Measurements from ENCODE around the gene RYR2.
"Not testable (repeated sequence)": the region's sequence is repeated elsewhere in the genome, so short reads cannot be mapped to it uniquely, and the experiment has no call there.

Gene RYR2

DNA sequence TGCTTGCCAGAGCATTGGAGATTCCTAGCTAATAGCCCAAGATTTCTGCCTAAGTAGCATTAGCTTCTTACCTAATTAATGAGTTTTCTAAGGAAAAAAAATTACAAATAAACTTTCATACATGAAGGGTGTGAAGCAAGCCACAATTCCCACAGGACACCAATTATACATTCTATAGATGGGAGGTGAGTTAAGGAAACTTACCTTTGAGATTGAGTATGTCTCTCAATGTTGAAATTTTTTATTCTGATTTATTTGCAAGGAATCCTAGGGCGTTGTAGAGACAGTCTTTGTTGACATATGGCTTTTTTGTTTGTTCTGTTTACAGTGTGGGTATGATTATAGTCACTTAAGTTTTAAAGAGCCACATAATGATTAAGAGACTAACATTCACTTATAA, 313.0 kb downstream of the RYR2 start:
- no peak for DNase-seq (ENCODE audit: low read depth)

DNA sequence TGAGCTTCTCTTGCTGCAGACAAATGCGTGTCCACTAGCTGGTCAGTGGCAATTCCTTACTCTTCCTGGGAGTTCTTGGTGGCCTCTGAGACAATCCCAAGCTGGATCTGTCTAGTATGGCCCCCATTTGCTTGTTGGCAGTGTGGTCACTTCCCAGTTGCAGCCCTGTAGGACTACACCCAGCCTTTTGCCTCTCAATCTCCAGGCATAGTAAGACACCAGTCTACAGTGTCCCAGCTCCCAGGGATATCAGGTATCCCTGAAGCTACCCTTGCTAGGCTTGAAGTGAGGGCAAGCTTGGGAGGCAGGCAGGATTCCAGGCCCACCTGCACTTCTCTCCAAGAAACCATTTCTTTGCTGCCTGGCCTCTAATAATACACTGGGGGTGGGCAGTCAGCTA, 316.6 kb downstream of the RYR2 start:
- no peak for DNase-seq (ENCODE audit: low read depth)

DNA sequence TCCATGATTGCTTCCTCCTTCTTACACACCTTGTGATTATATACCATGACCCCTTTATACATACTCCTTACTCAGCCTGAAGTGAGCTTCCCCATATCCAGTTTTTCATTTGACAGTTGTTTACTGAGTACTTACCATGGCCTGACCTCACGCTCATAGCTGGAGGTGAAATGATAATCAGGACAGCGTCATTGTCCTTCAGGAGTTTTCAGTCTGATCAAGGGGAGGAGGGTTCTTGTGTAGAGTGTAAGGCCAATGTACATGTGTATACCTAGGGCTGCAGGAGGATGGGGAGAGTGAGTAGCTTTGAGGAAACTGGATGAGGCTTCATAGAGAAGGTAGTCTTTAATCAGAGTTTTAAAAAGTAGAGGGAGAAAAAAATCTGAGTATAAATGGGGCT, 325.8 kb downstream of the RYR2 start:
- DNase-seq (ENCODE audit: low read depth): no peak

DNA sequence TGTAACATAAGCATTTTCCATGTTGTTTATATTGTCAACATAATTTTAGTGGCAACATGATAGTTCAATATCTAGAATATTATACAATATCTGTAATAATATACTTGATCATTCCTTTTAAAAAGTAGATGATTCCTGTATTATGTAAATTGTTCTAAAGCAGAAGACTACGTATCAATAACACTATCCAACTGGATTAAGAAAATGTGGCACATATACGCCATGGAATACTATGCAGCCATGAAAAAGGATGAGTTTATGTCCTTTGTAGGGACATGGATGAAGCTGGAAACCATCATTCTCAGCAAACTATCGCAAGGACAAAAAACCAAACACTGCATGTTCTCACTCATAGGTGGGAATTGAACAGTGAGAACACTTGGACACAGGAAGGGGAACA, 329.5 kb downstream of the RYR2 start:
- DNase-seq (ENCODE audit: low read depth): not testable (repeated sequence)

DNA sequence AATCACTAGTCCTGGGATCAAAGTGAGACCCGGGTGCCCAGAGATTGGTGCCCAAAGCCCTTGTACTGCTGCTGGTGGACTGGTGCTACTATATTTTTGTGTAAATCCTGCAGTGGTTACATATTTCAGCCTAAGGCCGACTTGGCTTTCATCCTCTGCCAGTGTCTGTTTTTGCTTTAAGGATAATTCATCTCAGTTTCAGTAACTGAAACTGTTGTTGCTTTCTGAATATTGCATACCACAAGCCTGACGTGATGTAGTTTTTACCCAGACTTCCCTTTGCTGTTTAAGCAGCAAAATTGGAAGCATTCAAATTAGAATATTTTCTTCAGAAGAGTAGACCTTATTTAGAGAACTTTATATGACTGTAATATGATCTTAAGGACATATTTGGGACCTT, 341.8 kb downstream of the RYR2 start:
- DNase-seq (ENCODE audit: low read depth): no peak

DNA sequence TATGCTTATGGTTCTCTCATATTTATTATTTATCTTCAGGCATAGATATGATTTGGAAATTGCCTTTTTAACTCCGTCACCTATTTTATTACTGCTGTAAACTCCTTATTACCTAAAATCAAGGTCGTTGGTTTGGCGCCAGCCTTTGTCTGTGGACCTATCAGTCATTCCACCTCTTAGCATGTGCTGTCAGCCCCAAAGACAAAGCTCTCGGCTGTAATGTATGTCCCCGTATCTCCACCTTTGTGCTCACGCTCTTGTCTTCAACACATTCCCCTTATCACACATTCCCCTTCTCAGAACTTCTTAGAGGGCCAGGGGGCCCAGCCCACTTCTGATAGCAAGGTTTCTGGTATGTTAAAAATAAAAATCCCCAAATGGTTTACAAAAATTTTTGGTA, 342.2 kb downstream of the RYR2 start:
- DNase-seq (ENCODE audit: low read depth): no peak

DNA sequence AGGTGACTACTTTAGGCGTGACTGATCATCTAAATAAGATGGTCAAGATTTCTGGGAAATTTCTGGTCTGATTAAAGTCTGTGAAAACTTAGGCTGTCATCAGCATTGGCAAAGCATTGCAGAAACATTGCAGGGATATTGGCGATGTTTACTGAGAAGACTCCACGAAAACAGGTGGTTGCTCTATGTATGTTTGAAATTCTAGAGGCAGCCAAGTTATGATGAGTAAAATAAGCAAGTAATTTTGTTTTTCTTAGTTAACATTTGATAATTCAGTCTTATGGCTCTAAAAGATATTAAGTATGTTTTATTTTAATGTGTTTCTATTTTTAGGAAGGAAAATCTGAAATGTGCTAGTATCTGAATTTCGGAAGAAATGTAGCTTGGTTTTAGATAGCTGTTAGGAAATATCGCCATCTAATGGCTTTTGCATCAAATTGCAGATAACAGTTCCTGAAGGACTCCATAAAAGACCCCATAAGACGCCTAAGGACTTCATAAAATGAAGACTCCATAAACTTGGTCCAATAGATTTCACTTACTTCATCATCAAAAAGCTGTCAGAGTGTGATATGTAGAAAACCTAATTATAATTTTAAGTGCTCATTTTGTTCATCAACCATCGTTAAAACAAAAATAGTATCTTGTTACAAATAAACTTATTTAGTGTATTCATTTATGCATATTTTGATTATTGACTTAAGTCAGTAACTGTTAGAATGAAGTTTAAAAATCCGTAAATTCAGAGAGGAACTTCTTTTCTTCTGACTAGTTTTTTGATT, 344.6 kb downstream of the RYR2 start:
- DNase-seq (ENCODE audit: low read depth): no peak

DNA sequence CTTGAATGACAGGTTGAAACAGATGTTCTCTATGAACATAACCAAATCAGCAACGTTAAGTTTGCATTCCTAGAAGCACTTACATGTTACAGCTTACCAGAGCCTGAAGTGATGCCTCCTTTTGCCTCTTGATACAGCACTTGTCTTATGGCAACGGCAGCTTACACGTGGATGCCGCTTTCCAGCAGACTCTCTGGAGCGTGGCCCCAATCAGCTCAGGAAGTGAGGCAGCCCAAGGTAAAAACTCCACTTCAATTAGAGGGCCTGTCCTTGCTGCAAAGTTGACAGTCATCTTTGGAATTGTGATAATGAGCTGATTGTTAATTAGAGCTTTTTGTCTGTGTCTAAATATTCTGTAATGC, 345.1 kb downstream of the RYR2 start:
- DNase-seq (ENCODE audit: low read depth): no peak

DNA sequence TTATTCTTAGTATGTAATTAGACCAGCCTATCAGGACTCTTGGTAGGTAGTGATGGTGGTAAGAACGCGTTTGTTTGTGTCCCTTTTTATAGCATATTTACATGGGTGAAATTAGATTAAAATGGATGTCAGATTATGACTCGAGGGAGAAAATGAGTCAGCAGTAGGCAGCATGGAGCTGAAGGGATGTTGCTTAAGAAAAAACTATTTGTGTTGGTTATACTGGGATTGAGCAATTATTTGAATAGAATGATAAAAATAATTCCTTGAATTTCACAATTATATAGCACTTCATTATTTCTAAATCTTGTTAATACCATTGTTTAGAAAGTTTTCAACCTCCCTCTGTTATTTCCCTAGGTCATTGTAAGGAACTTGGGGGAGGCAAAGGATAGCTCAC, 348.8 kb downstream of the RYR2 start:
- no peak for DNase-seq (ENCODE audit: low read depth)

DNA sequence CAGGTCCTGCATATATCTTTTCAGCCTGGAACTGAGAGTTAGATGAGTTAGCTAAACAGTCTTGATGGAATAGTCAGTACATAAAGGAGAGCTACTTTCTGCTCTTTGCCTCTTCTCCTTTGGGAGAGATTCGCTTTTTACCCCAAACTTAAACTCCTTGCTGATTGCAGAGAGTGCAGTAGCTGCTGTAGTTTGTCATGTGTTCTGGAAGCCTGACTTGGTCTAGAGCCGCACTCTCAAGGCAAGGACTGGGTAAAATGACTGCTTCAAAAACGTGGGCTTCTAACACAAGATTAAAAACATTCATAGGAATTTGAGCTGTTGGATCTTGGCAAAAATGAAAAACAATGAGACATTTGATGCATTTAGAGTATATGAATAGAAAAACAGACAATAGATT, 351.6 kb downstream of the RYR2 start:
- DNase-seq (ENCODE audit: low read depth): no peak

DNA sequence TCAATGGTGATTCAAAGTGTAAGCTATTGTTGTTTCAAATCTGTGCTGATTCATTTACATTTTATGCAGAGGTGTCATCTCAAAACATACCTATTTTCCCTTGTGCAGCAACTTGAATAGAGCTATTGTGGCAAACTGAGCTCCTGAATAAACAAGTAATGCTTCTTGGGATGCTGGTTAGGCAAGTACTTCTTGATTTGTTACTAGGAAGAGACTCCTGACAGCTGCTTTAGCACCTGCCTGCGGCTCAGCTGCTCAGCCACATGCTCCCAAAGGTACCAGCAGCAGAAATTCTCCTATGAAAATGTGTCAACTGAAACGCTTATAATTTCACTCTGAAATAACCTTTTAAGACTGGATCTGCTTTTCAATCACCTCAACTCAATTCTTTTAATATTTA, 352.3 kb downstream of the RYR2 start:
- no peak for DNase-seq (ENCODE audit: low read depth)

DNA sequence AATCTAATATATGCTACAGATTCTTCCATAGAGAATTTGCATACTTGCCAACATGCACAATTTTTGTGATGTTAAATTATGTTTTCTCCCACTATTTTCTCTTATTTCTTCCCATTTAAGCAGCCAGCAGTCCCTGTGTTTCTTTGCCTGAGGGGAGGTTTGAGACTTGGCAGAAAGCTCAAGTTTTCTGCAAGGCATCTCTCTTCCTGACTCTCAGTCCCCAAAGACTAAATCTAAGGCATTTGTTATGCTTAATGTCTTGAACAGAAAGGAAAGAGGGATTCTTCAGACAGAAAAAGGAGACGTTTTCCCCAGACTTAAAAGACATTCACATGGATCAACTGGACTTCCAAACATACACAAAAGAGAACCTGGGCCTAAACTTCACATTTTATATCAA, 354.4 kb downstream of the RYR2 start:
- no peak for DNase-seq (ENCODE audit: low read depth)

DNA sequence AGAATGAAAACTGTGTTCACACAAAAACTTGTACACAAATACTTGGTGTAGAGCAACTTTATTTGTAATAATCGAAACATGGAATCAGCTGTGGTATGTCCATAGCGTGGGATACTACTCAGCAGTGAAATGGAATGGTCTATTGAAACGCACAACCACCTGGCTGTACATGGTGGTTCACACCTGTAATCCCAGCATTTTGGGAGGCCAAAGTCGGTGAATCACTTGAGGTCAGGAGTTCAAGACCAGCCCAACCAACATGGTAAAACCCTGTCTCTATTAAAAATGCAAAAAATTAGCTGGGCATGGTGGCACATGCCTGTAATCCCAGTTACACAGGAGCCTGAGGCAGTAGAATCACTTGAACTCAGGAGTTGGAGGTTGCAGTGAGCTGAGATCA, 356.8 kb downstream of the RYR2 start:
- DNase-seq (ENCODE audit: low read depth): no peak

DNA sequence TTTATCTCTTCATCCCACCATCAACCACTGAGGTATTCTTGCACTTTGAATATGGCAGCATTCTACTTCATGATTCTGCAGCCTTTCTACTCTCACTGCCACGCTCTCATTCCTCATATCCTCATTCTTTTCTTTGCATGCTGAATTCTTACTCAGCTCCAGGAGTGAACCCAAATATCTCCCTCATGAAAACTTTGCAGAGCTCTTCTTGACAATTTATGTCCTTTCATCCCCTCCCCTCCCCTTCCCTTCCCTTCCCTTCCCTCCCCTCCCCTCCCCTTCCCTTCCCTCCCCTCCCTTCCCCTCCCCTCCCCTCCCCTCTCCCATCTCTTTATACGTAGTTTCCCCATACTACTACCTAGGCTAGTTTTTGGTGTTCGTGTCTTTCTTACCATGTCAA, 363.9 kb downstream of the RYR2 start:
- DNase-seq (ENCODE audit: low read depth): no peak

DNA sequence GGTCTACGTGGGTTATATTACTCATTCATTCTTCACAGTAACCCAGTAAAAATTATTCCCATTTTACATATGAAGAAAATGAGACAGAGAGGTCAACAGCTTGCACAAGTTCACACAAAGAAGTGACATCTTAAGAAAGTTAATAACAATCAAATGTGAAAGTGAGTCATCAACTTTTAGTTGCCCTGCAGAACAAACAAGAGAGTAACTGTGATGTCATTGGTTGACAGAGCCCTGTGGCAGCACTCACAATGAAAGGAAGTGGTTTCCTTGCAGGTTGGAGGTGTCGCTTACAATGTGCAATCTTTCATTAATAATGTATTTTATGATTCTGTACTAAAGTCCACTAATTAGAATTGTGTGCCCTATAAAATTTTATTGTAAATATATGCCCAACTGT, 369.6 kb downstream of the RYR2 start:
- no peak for DNase-seq (ENCODE audit: low read depth)

DNA sequence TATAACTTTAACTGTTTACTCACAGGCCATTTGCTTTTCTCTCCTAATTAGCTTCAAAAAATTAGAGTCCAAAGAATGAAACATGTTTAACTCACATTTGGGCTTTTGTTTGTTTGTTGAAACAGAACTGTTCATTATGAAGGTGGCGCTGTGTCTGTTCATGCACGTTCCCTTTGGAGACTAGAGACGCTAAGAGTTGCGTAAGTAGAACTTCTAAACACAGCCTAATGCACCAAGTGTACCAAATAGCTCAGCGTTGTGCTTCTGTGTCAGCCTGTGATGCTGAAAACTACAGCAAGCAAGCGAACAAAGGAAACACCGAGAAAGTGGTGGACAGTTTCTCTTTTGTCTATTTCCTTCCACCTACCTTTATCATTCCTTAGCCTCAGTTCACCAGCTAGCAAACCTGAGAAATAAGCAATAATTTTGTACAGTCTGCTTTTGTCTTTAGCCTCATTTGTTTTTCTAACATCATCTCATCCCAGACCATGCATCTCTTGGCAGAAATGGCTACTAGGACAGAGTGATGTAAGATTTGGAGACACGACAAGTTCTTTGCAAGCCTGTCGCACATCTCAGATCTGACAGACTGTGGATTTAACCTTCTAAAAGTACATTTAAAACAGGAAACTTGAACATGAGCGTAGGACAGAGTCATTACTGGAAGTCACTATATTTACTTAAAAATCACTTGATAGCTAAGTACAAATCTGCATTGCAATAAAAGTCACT, 375.1 kb downstream of the RYR2 start:
- DNase-seq (ENCODE audit: low read depth): no peak

DNA sequence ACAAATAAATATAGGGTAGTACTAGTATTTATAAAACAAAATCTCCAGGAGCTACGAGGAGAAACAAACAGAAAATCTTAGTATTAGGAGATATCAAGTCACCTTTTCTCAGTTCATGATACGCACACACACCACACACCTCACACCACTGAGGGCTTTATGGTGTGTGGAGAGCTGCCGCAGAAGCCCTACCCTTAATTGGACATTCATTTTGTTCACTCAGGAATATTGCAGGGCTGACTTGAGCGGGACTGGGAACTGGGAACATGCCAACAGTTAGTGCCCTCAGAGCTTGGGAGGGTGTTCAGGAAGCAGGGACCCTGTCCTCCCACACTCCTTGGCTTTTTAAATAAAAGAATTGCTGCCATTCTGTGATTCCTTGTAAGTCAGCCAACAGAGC, 386.8 kb downstream of the RYR2 start:
- DNase-seq (ENCODE audit: low read depth): no peak

DNA sequence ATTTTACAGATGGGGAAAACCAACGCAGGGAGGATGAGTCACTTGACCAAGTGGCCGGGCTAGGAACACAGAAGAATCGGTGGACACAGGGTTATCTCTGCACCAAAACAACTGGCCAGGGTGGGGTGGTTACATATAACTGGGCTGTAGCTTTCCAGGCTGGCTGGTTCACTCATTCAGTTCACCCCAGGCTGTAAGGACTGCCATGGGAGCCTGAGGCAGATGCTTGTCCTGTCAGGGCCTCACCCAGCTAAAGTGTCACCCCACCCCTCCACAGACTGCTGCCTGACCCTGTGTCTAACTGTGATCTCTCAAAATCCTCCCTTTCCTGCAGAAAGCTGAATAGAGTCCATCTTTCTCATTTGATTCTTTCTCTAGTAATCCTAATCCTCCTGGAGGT, 387.3 kb downstream of the RYR2 start:
- no peak for DNase-seq (ENCODE audit: low read depth)

DNA sequence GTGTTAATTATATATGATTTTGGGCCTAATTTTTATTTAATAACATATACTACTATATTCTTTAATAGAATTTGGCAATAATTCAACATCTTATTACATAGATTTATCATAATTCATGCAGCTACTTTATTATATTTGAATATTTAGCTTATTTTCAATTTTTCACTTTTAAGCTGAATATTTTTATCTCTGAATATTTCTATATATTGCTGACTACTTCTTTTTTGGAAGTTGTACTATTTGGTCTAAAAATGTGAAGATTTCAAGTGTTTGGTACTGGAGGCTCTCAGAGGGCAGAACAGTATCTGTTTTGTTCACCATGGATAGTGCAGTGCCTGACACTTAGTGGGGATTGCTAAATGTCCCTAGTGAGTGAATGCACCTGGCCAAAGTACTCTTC, 389.5 kb downstream of the RYR2 start:
- DNase-seq (ENCODE audit: low read depth): no peak

DNA sequence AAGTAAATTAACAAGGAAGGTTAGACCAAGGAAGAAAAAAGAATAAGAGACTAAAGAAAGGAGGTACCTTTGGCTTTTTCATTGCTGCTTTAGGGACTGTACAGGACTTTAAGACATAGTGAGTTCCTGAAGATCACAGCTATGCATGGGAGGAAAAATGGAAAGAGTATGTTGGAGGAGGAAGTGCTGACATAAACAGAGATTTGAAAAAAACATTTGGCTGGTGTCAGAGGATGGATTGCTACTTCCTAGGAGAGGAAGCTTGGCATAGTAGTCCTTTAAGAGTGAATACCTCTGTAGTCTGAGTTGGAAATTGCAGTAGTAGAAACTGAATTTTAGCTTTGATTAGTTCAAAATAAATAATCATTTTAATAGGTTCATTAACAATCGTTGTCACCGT, 398.4 kb downstream of the RYR2 start:
- DNase-seq (ENCODE audit: low read depth): no peak

DNA sequence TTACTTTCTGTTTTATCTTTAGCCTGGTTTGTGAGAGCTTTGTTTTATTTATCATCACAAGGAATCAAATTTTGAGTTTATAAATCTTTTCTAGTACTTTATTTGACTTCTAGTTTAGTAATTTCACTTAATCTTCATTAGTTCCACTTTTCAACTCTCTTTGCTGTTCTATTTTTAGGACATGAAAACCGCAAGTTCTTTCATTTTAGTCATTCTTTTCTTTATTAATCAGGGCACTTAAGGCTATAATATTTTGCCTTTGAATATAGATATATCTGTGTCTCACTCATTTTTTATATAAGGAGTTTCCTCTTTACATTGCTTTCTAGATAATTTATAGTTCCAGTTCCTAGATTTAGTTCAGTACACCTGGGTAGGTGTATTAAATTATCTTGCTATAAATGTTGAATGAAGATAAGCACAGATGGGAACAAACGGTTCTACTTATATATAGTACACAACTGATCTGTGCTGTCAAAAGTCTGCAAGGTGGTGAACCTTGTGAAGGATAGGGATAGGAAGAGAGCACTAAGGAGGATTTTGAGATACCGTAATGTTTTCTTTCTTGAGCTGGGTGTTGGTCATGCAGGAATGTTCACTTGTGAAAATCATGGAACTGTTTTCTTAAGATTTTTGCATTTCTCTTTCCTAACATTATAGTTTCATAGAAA, 402.3 kb downstream of the RYR2 start:
- no peak for DNase-seq (ENCODE audit: low read depth)

DNA sequence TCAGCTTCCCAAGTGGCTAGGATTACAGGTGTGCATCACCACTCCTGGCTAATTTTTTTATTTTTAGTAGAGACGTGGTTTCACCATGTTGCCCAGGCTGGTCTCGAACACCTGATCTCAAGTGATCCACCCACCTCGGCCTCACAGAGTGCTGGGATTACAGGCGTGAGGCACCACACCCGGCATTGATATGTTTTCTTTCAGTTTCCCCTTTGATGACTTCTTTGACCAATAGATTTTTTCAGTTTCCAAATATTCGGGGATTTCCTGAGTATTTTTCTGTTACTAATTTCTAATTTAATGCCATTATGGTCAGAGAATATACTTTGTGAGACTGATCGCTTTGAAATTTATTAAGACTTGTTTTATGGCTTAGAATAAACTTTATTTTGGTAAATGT, 406.1 kb downstream of the RYR2 start:
- DNase-seq (ENCODE audit: low read depth): no peak

DNA sequence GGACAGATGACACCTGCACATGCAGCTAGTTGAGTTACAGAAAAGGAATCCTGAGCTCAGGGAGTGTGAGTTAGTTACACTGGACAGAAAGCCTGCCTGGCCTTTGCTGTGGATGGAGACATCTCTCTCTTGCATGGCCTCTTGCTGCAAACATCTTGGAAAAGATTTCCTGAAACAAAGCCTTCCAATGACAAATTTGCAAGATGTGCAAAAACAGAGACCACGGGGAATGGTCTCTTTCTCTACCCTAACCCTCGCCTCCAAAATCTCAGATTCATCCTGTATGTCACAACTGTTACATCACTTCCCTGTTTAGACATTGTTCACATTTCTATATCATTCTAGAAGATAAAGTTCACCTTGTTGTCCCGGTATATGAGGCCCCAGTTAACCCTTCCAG, 415.6 kb downstream of the RYR2 start:
- DNase-seq (ENCODE audit: low read depth): no peak

DNA sequence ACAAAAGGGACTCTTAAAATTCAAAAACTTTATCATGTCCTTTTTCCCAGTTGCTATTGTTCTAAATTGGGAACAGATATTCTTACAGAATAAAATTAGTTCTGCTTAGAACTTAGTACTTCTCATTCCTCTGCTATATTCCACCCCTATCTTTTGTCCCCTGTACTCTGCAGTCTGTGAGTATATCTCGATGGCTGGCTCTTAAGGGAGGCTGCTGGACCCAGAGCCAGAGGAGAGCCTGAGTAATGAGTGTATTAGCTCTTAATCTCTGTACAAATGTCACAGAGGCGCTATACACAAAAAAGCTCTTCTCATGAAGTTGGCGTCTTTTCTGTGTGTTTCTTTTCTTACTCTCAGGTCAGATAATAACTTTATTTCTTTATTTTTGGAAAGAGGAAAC, 425.3 kb downstream of the RYR2 start:
- no peak for DNase-seq (ENCODE audit: low read depth)
